HG03280 (cell line): Measurements from ENCODE around the gene CRYAA.
"Not testable (repeated sequence)": the region's sequence is repeated elsewhere in the genome, so short reads cannot be mapped to it uniquely, and the experiment has no call there.

Experiments used
- ATAC-seq: cut with Tn5 transposase; IDR thresholded peaks from one replicate; pipeline ENCODE4 v1.9.1; 2021; ENCODE audit warnings: mild to moderate bottlenecking, moderate library complexity; ENCODE audit not compliant: unreplicated experiment

The CRYAA gene

GRCh38 chr21:43176621-43177020 lies 7.8 kb downstream of the CRYAA start:
- peak; percentile 60 for ATAC-seq

- peak; percentile 59 for ATAC-seq
Observed at GRCh38 chr21:43177043-43177906, 8.5 kb downstream of the CRYAA start.

- ATAC-seq: not testable (repeated sequence)
Observed at GRCh38 chr21:43178175-43178826, 9.5 kb downstream of the CRYAA start.

- ATAC-seq: not testable (repeated sequence)
Observed at GRCh38 chr21:43181033-43181432, 12.2 kb downstream of the CRYAA start.

GRCh38 chr21:43187268-43187667 lies 18.5 kb downstream of the CRYAA start:
- not testable (repeated sequence) for ATAC-seq

- no peak for ATAC-seq
Observed at GRCh38 chr21:43187715-43188114, 18.9 kb downstream of the CRYAA start.

- no peak for ATAC-seq
Observed at GRCh38 chr21:43188181-43188580, 19.4 kb downstream of the CRYAA start.

- no peak for ATAC-seq
Observed at GRCh38 chr21:43188592-43189210, 19.9 kb downstream of the CRYAA start.

GRCh38 chr21:43189936-43190335 lies 21.1 kb downstream of the CRYAA start:
- no peak for ATAC-seq

GRCh38 chr21:43190544-43190943 lies 21.7 kb downstream of the CRYAA start:
- ATAC-seq: no peak

GRCh38 chr21:43190951-43191350 lies 22.1 kb downstream of the CRYAA start:
- ATAC-seq: no peak

- no peak for ATAC-seq
Observed at GRCh38 chr21:43191521-43191920, 22.7 kb downstream of the CRYAA start.

- ATAC-seq: no peak
Observed at GRCh38 chr21:43191971-43192370, 23.2 kb downstream of the CRYAA start.

GRCh38 chr21:43192501-43193081 lies 23.8 kb downstream of the CRYAA start:
- ATAC-seq: no peak

- ATAC-seq: no peak
Observed at GRCh38 chr21:43193088-43193650, 24.4 kb downstream of the CRYAA start.

- no peak for ATAC-seq
Observed at GRCh38 chr21:43193651-43194302, 25.0 kb downstream of the CRYAA start.

- ATAC-seq: no peak
Observed at GRCh38 chr21:43194303-43195120, 25.7 kb downstream of the CRYAA start.

- no peak for ATAC-seq
Observed at GRCh38 chr21:43195121-43196021, 26.6 kb downstream of the CRYAA start.

GRCh38 chr21:43196826-43197225 lies 28.0 kb downstream of the CRYAA start:
- no peak for ATAC-seq
